Measurements from ENCODE around the gene FANCE. TPM values are rescaled to one million over a fixed set of nuclear protein-coding genes. Genes with fewer than 3 reads are reported as not detected.

Gene FANCE
- total RNA-seq, 2 experiments from 2014 or later = 14.3 to 14.8 TPM

DNA sequence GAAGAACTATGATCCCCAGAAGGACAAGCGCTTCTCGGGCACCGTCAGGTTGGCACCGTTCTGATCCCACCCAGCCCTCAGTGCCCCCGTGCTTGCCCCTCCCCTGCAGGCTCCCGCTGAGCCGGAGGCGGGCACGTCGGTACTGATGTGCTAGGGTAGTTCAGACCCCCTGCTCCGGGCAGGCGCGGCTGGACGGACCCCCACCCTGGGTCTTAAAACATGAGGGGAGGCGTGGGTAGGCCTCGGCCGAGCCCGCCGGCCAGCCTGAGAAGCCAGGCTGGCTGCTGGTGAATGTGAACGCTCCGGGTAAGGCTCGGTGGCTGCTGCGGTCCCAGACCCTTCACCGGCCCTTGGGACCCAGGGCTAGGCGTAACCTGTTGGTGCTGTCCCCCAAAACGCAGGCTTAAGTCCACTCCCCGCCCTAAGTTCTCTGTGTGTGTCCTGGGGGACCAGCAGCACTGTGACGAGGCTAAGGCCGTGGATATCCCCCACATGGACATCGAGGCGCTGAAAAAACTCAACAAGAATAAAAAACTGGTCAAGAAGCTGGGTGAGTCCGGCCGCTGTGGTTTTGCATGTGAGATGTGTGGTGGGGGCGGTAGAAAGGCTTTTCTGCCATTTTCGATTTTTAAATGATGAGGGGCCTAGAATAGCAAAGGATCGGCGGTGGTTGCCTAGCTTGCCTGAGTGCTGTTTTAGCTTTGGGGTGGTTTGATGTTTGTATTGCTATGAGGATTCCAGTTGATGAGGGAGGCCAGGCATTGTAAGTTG lies 17.0 kb downstream of the FANCE start:
- intact Hi-C loops (cut with DNase I, micrococcal nuclease) = loop anchor here (1.0 to 5.0 kb wide), 11 partner anchors 17 to 580 kb away; partner anchors contain the start of genes FANCE (in 2 of the 2), PPARD (in 2 of the 2), ANKS1A (in 1 of the 2) and ARMC12 (in 1 of the 2)
- Mint-ChIP-seq H3K9me3 (ENCODE audit: low read depth) (no peaks in the 10 kb centered on the region), H3K4me3 (peak overlapping the region; percentile 93), H3K36me3 (ENCODE audit: low read depth) (peaks cover 63% of the 10 kb centered on the region), H3K4me1 (peaks cover 44% of the 10 kb centered on the region), H3K27ac (peak overlapping the region; percentile 98), H3K27me3 (no peaks in the 10 kb centered on the region)
- DNase-seq (no peak), ATAC-seq (no peak)
- ChIA-PET CTCF (interaction anchor here (2.0 to 3.9 kb wide), 2 partner anchors 12 to 127 kb away, joined by 16 to 23 read pairs; partner anchors contain the start of gene PPARD), POLR2A (interaction anchor here (0.5 to 3.1 kb wide), 2 partner anchors 28 to 122 kb away, joined by 5 to 11 read pairs; partner anchors contain the start of gene TEAD3)

GRCh38 chr6:35469751-35470662 lies 17.9 kb downstream of the FANCE start:
- POLR2A ChIA-PET = interaction anchor here (1.1 to 3.1 kb wide), 2 partner anchors 27 to 169 kb away, joined by 3 to 11 read pairs; partner anchors contain the start of gene TEAD3

DNA sequence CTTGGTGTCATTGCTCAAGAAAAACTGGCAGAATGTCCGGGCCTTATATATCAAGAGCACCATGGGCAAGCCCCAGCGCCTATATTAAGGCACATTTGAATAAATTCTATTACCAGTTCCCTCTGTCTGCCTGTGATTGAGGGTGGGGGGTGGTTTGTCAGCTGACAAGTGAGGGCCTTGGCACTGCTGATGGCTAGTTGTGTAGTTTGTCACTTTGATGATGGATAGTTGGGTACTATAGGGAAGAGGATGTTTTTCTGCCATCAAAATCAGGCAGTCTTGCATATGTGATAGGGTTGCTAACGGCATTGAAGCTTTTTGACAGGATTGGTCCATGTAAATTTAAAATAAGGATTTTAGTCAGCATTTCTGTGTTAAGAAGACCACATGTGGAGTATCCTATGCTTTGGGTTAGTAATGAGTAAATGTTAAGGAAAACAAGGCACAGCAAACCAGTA lies 18.6 kb downstream of the FANCE start:
- no peak for DNase-seq
- no peak for ATAC-seq
- Mint-ChIP-seq H3K4me1 (peaks cover 44% of the 10 kb centered on the region), H3K36me3 (ENCODE audit: low read depth) (peaks cover 60% of the 10 kb centered on the region), H3K27me3 (no peaks in the 10 kb centered on the region), H3K9me3 (ENCODE audit: low read depth) (no peaks in the 10 kb centered on the region), H3K27ac (peak overlapping the region; percentile 98), H3K4me3 (peak overlapping the region; percentile 93)
- CTCF ChIA-PET = interaction anchor here (1.1 to 1.6 kb wide), 3 partner anchors 125 to 171 kb away, joined by 3 to 5 read pairs (median 3); no protein-coding TSS in a partner anchor
- intact Hi-C loops (cut with DNase I, micrococcal nuclease) = loop anchor here in 1 of 2 experiments (5.0 kb wide), 1 partner anchor 1233 kb away; the partner anchor contains the start of gene HMGA1
- POLR2A ChIA-PET = interaction anchor here (0.6 to 3.1 kb wide), 8 partner anchors 27 to 985 kb away, joined by 3 to 11 read pairs (median 5); partner anchors contain the start of gene TEAD3

More at GRCh38 chr6:35469751-35470662, 17.9 kb downstream of the FANCE start:
- Mint-ChIP-seq H3K36me3 (ENCODE audit: low read depth) (peaks cover 60% of the 10 kb centered on the region), H3K4me1 (peaks cover 44% of the 10 kb centered on the region), H3K9me3 (ENCODE audit: low read depth) (no peaks in the 10 kb centered on the region), H3K27ac (peak overlapping the region; percentile 98), H3K27me3 (no peaks in the 10 kb centered on the region), H3K4me3 (peak overlapping the region; percentile 93)
- DNase-seq (peak; percentile 45), ATAC-seq (no peak)
- intact Hi-C loops (cut with DNase I, micrococcal nuclease) = loop anchor here in 1 of 2 experiments (2.0 to 5.0 kb wide), 5 partner anchors 217 to 1233 kb away; partner anchors contain the start of genes ANKS1A, ARMC12, FKBP5 and HMGA1
- CTCF ChIA-PET = interaction anchor here (1.1 to 1.4 kb wide), 2 partner anchors 128 to 170 kb away, joined by 3 read pairs; no protein-coding TSS in a partner anchor

GRCh38 chr6:35471836-35472345 lies 19.8 kb downstream of the FANCE start:
- ATAC-seq = no peak
- H3K4me3 Mint-ChIP-seq = peak overlapping the region; percentile 93
- POLR2A ChIA-PET = interaction anchor here (0.6 to 3.1 kb wide), 7 partner anchors 15 to 1761 kb away, joined by 3 to 11 read pairs (median 3); partner anchors contain the start of genes TEAD3 and UQCC2

GRCh38 chr6:35473075-35473849 lies 21.1 kb downstream of the FANCE start:
- Mint-ChIP-seq H3K4me3 (no peak overlapping the region), H3K27me3 (no peaks in the 10 kb centered on the region), H3K4me1 (peaks cover 35% of the 10 kb centered on the region), H3K9me3 (ENCODE audit: low read depth) (no peaks in the 10 kb centered on the region), H3K27ac (peak overlapping the region; percentile 75), H3K36me3 (ENCODE audit: low read depth) (peaks cover 48% of the 10 kb centered on the region)
- DNase-seq (peak; percentile 34), ATAC-seq (peak; percentile 11)
- POLR2A ChIA-PET = interaction anchor here (0.6 to 1.5 kb wide), 10 partner anchors 9 to 255 kb away, joined by 3 to 5 read pairs (median 4); no protein-coding TSS in a partner anchor
- CTCF ChIA-PET = interaction anchor here (0.6 to 1.8 kb wide), 6 partner anchors 9 to 621 kb away, joined by 3 to 6 read pairs (median 3); no protein-coding TSS in a partner anchor
- intact Hi-C loops (cut with DNase I, micrococcal nuclease) = loop anchor here in 1 of 2 experiments (5.0 kb wide), 1 partner anchor 1236 kb away; the partner anchor contains the start of gene HMGA1

More at GRCh38 chr6:35471836-35472345, 19.8 kb downstream of the FANCE start:
- no peak for DNase-seq
- peaks cover 59% of the 10 kb centered on the region for H3K36me3 Mint-ChIP-seq (ENCODE audit: low read depth)
- CTCF ChIA-PET = interaction anchor here (0.5 to 1.6 kb wide), 8 partner anchors 12 to 265 kb away, joined by 3 to 5 read pairs (median 4); no protein-coding TSS in a partner anchor
- peaks cover 44% of the 10 kb centered on the region for H3K4me1 Mint-ChIP-seq
- H3K27ac Mint-ChIP-seq = peak overlapping the region; percentile 39
- no peaks in the 10 kb centered on the region for H3K9me3 Mint-ChIP-seq (ENCODE audit: low read depth)
- intact Hi-C loops (cut with DNase I, micrococcal nuclease) = loop anchor here in 1 of 2 experiments (1.0 to 5.0 kb wide), 2 partner anchors 25 to 1235 kb away; partner anchors contain the start of genes HMGA1 and TEAD3
- no peaks in the 10 kb centered on the region for H3K27me3 Mint-ChIP-seq

DNA sequence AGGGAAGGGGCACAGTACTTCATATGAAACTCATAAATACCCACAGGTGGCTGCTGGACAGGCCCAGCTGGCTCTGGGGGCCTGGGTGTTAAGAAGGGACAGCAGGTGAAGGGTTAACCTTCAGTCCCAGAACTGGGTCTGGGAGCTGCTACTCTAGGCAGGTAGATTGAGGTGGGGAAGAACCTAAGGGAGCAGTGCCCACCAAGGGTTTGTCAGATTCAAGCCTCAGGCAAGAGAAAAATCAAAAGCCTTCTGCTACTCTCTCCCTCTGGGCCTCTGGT lies 21.7 kb downstream of the FANCE start:
- Mint-ChIP-seq H3K36me3 (ENCODE audit: low read depth) (peaks cover 43% of the 10 kb centered on the region), H3K27me3 (no peaks in the 10 kb centered on the region), H3K9me3 (ENCODE audit: low read depth) (no peaks in the 10 kb centered on the region), H3K27ac (peak overlapping the region; percentile 55), H3K4me3 (no peak overlapping the region), H3K4me1 (peaks cover 35% of the 10 kb centered on the region)
- CTCF ChIA-PET = interaction anchor here (0.6 to 1.8 kb wide), 4 partner anchors 9 to 181 kb away, joined by 3 to 6 read pairs (median 4); no protein-coding TSS in a partner anchor
- intact Hi-C loops (cut with DNase I, micrococcal nuclease) = loop anchor here in 1 of 2 experiments (5.0 kb wide), 1 partner anchor 1236 kb away; the partner anchor contains the start of gene HMGA1
- POLR2A ChIA-PET = interaction anchor here (0.6 to 1.5 kb wide), 8 partner anchors 8 to 255 kb away, joined by 3 to 5 read pairs (median 4); no protein-coding TSS in a partner anchor
- DNase-seq = no peak
- peak; percentile 6 for ATAC-seq

GRCh38 chr6:35474131-35474941 lies 22.2 kb downstream of the FANCE start:
- DNase-seq = peak; percentile 34

GRCh38 chr6:35474942-35475570 lies 22.9 kb downstream of the FANCE start:
- ChIA-PET POLR2A (interaction anchor here (0.6 kb wide), 1 partner anchor 131 kb away, joined by 3 read pairs; no protein-coding TSS in a partner anchor), CTCF (no interaction called here)
- peaks cover 28% of the 10 kb centered on the region for H3K4me1 Mint-ChIP-seq
- ATAC-seq (no peak), DNase-seq (no peak)
- H3K9me3 Mint-ChIP-seq (ENCODE audit: low read depth) = no peaks in the 10 kb centered on the region
- intact Hi-C loops (cut with DNase I, micrococcal nuclease) = loop anchor here in 1 of 2 experiments (5.0 kb wide), 1 partner anchor 1238 kb away; the partner anchor contains the start of gene HMGA1
- H3K27me3 Mint-ChIP-seq = no peaks in the 10 kb centered on the region
- H3K4me3 Mint-ChIP-seq = peak overlapping the region; percentile 16
- H3K36me3 Mint-ChIP-seq (ENCODE audit: low read depth) = peaks cover 30% of the 10 kb centered on the region
- no peak overlapping the region for H3K27ac Mint-ChIP-seq

More at GRCh38 chr6:35474131-35474941, 22.2 kb downstream of the FANCE start:
- Mint-ChIP-seq H3K27ac (no peak overlapping the region), H3K4me1 (peaks cover 33% of the 10 kb centered on the region), H3K9me3 (ENCODE audit: low read depth) (no peaks in the 10 kb centered on the region), H3K27me3 (no peaks in the 10 kb centered on the region), H3K4me3 (peak overlapping the region; percentile 16), H3K36me3 (ENCODE audit: low read depth) (peaks cover 38% of the 10 kb centered on the region)
- peak; percentile 17 for ATAC-seq
- POLR2A ChIA-PET = interaction anchor here (0.6 to 1.5 kb wide), 7 partner anchors 10 to 254 kb away, joined by 3 to 5 read pairs (median 4); no protein-coding TSS in a partner anchor
- CTCF ChIA-PET = interaction anchor here (0.6 to 1.8 kb wide), 4 partner anchors 8 to 180 kb away, joined by 3 to 6 read pairs (median 4); no protein-coding TSS in a partner anchor
- intact Hi-C loops (cut with DNase I, micrococcal nuclease) = loop anchor here in 1 of 2 experiments (5.0 kb wide), 1 partner anchor 1237 kb away; the partner anchor contains the start of gene HMGA1

Measured in activated CD4-positive, alpha-beta T cell treated with anti-CD3 and anti-CD28 coated beads for 36 hours (primary cell).